AG20443 (cell line): ENCODE data around the gene OTUD5.
"Not testable (repeated sequence)": the region's sequence is repeated elsewhere in the genome, so short reads cannot be mapped to it uniquely, and the experiment has no call there.

Experiments used
- DNase-seq: peaks from one replicate; pipeline ENCODE4 v3.0.0; 2012; ENCODE audit warnings: low spot score, mixed read lengths

OTUD5 gene, protein sequence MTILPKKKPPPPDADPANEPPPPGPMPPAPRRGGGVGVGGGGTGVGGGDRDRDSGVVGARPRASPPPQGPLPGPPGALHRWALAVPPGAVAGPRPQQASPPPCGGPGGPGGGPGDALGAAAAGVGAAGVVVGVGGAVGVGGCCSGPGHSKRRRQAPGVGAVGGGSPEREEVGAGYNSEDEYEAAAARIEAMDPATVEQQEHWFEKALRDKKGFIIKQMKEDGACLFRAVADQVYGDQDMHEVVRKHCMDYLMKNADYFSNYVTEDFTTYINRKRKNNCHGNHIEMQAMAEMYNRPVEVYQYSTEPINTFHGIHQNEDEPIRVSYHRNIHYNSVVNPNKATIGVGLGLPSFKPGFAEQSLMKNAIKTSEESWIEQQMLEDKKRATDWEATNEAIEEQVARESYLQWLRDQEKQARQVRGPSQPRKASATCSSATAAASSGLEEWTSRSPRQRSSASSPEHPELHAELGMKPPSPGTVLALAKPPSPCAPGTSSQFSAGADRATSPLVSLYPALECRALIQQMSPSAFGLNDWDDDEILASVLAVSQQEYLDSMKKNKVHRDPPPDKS

DNA sequence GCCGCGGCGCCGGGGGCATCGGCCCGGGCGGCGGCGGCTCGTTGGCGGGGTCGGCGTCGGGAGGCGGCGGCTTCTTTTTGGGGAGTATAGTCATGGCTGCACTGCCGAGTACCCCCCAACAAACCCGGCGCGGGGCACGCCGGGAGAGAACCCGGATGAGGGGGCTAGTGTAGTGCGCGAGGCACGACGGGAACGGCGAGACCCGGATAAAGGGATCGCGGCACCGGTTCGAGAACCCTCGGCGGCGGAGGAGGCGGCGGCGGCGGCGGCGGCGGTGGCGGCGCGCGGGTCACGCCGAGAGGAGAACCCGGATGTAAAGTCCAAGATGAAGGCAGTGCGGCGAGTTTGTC, at the start of gene OTUD5:
Gene OTUD5 (minus strand): TSS at position 131 of the 350 bp plus-strand sequence. CDS start 37 bp downstream, at position 94.
- DNase-seq = peak; percentile 55

DNA sequence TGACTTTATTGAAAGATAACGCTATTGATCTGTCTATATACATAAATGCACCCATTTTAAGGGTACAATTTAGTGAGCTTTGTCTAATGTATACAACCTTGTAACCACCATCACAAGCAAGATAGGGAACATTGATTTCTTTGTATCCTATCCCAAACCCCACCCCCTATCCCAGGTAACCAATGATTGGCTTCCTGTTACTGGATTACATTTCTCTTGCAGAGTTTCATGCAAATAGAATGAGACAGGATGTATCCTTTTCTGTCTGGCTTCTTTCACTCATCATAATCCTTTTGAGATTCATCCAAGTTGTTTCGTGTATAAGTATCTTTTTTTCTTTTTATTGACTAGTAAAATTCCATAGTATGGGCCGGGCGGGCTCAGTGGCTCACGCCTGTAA, 46.3 kb upstream of the OTUD5 start:
- no peak for DNase-seq

DNA sequence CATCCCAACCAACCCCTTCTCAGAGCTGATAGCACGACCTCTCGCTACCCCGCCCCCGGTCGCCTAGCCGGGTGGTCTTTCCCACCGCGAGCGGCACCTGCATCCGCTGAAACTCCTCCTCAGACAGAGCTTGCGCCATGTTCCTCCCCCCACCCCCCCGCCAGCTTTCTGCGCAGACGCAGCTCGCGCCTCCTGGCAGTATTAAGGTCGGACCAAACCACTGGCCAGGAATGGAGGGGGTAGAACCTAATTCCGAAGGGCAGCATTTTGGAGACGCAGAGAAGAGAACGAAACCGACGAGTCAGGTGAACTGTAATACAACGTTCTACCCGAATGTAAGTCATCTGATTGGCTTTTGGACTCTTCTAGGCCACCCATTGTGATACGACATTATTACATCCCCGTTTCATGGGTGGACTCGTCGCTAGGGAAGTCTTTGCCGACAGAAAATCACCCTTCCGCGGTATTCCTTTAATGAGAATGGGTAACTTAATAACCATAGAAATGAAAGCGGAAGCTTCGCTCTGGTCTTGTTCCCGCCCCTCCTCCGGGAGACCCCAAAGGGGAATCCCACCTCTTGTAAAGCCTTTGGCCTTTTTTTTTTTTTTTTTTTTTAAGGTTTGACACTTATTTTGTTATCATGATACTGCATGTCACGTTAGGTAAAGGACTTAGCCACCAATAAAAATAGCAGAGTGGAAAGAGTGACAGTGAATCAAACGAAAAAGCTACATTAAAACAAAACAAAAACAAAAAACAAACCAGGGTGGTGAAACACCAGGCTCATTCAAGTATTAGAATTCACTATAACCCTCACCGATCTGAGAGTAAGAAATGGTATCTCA, 44.9 kb upstream of the OTUD5 start, which contains the start of gene GRIPAP1:
Gene GRIPAP1 (minus strand): TSS at position 174 of the 845 bp plus-strand sequence. CDS start 35 bp downstream, at position 139.
- peak; percentile 95 for DNase-seq

DNA sequence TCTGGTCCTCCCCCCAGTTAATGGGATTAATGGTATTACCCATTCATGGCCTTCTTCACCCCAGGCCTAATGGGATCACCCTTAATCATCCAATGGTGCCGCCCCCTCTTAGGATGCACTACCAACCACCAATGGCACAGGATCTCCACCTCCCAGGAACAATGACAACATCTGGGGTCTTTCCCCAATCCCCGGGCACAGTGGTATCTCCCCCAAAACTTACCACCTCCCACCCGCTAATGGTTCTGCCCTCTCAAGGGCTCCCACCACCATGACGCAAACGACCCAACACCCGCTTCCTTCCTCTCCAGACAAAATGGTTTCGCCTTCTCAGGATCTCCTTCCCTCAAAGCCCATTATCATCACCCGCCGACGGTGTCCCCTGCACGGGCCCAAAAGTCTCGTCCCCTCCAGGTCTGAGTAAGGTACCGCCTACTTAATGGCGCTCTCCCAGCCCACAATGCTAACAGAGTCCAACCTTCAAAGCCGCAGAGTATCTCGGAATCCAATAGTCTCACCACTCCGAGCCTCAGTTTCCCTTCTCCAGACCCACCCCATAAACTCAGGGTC, 44.2 kb upstream of the OTUD5 start:
- peak; percentile 19 for DNase-seq

DNA sequence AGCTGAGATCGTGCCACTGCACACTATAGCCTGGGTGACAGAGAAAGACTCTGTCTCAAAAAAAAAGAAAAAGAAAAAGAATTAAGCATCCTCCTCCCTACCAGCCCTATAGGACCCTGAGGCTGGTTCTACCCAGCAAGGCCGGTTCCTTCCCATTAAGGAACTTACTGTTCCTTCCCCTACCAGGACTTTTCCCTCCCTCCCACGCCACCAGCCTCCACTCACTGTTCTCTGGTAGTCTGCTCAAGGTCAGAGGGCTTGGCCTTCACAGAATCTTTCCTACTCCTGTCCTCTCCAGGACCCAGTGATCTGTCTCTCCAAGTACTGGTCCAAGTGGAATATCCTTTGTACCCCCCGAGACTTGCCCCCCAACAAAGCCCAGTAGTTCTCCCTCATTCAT, 43.2 kb upstream of the OTUD5 start:
- DNase-seq = no peak

DNA sequence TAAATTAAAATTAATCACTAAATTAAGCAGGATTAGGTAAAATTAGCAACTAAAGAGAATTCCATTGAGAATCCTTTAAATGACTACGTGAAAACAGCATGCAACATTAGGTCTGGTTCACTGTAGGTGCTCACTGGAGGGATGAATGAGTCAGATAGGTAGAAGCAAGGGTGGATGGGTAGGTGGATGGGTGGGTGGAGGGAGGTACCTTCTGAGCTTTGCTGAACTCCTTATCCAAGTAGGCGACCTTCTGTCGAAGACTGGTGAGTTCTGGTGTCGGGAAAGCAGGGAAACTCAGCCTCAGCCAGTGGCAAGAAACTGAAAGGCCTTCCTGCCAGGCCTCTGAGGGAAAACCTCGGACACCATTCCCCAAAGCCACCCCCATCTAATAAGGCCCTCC, 41.6 kb upstream of the OTUD5 start:
- no peak for DNase-seq

DNA sequence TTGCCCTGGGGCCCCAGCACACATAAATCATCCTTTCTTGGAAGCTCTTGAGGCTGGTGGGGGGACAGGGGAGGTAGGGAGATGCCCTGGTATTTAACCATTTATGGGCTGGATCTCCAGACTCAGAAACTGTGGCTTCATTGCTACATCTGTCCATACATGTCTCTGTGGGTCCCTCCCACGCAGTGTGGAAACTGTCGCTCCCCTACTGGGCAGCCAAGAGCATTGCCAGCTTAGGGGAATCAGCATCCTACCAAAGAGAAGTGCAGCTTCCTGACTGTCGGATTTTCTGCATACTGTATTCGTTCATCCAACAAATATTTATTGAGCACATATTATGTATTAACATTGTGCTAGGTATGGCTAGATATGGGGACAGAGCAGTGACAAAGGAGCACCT, 41.0 kb upstream of the OTUD5 start:
- no peak for DNase-seq

DNA sequence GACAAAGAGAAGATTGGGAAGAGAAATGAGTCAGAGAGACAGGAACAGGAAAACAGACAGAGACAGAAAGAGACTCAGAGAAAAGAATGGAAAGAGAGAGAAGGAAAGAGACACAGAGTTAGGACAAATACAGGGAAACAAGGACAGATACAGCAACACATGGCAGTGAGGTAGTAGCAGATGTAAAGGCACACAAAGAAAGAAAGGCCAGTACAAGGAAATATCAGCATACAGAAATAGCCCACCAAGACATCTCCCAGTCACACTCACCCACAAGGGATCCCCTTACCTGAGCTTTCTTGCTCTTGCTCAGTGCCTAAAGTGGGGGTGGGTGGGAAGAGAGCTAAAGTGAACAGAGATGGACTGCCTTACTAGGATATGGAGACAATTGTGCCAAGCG, 40.5 kb upstream of the OTUD5 start:
- no peak for DNase-seq

DNA sequence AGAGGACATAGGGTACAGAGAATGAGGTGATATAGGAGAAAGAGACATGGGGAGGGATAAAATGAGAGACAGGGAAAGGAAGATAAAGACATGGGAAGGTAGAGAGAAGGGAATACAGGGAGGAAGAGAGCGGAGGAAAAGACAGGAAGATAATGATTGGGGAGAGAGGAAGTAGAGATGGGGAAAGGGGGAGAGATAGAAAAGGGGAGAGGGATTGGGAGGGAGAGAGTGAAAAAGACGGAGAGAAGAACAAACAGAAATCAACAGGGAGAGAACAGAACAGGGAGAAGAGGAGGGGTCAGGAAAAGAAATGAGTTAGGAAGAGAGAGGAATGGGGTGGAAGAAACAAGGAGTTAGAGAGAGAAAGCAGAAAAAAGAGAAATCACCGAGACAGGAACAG, 40.0 kb upstream of the OTUD5 start:
- DNase-seq = no peak

DNA sequence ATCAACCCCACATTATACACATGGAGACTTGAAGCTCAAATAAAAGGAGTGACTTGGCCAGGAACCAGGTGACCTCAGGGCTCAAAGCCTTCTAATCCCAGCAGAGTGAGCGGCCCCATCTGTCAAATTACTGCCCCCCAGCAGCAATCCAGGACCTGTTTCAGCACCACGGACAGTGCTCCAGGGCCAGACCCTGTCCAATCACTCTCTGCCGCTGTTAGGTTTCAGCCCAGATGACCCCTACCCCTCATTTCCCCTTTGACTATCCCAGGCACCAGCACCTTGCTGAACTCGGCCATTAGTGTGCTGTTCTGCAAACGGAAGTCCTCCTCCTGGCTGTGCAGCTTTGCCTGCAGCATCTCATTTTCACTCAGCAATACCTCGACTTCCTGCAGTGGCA, 39.6 kb upstream of the OTUD5 start:
- no peak for DNase-seq

DNA sequence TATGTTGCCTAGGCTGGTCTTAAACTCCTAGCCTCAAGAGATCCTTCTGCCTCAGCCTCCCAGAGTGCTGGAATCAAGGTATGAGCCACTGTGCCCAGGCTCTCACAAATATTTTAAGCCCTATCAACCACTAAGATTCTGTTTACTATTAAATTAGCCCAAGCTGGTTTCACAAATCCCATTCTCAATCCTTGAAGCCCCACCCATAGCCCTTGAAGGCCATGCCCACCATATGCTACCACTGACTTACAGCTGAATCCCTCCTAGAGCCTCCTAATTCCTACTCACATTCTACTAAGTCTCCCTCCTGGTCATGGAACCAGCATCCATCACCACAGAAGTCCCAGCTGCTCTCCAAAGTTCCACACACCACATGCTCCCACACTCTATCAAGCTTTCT, 34.9 kb upstream of the OTUD5 start:
- no peak for DNase-seq

DNA sequence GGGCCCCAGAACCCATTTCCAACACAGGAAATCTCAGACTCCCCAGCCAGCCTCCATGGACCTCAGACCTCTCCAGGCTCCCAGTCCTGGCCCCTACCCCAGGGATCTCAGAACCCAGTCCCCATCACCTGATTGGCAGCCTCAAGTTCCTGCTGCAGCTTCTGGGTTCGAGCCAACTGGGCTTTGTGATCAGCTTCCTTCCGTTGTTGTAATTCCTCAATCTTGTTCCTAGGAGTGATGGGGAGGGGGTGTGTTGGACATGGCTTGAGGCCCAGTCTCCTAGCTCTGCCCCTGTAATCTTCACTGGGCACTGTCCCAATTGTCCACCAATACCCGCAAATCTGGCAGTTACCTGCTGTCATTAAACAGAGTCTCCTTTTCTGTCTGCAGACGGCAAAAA, 32.1 kb upstream of the OTUD5 start:
- DNase-seq = no peak

DNA sequence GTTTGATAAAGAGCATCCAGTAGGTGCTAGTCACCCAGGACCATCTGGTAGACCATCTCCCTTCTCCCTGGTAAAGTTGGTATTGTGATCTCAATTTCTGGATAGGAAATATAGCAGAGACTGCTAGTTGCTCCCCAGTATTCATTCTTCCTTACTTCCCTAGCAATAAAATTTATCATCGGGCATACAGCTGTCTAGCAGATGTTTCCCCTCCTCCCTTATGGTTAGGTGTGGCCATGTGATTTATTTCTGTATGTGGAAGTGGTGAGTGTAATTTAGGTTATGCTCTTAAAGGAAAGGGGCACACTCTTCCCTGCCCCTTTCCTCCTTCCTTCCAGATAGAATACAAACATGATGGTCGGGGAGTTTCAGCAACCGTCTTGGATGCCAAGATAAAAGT, 26.5 kb upstream of the OTUD5 start:
- no peak for DNase-seq

DNA sequence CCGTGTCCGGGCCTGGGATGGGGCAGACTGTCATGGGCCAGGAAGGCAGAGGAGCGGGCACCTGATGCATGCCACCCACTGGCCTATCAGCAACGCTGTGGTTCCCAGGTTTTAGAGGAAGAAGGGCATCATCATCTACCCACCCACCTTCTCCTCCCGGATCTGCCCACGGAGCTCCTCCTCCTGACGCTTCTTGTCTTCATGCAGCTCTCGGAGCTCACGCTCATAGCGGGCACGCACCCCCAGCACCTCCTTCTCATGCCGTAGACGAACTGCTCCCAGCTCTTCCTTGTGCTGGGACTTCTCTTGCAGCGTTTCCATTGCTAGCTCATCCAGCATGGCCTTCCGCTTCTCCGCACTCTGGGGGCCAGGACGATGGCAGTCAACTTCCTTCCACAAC, 25.7 kb upstream of the OTUD5 start:
- no peak for DNase-seq

DNA sequence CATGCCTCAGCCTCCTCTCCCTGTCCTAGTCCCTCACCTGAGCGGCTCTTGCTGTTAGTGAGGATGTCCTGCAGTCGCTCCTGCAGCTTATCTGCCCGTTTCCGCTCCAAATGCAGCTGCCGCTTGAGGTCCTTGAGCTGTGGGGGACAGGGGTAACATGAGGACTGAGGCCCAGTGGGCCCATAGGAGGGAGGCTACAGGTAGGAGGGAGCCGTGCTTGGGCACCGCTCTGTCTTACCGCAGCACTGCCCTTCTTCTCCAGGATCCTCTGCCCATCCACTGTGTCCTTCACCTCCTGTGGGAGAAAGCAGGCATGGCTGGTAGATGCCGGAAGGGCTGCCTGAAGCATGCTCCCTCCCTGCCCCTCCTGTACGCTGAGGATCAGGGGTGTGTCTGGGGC, 23.8 kb upstream of the OTUD5 start:
- no peak for DNase-seq

DNA sequence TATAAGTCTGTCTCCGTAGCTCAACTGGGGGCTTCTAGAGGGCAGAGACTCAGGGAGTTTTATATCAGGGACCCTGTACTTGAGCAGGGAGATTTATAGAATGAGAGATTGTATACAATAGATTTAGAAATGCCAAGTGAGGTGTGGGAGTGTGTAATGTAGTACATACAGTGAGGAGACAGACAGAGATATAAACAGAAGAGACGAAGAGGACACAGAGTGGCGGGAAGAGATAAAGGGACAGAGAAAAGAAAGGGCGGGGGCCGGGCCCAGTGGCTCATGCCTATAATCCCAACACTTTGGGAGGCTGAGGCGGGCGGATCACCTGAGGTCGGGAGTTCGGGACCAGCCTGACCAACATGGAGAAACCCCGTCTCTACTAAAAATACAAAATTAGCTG, 22.9 kb upstream of the OTUD5 start:
- not testable (repeated sequence) for DNase-seq

DNA sequence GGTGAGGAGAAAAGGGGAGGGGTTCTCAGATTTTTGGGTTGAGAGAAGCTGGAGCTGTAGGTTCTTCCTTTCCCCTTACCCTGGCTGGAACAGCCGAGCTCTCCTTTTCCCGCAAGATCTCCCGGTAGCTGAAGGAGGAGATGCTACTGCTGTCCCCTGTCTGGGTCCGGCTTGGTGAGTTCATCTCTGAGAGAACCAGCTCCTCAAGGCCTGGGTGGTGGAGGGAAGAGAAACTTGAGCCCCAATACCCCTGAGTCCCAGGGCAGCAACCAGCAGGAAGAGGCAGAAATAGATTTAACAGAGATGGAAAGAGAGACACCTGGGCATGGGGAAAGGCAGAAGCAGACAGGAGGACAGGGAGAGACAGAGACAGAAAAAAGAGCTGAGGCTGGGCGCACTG, 20.8 kb upstream of the OTUD5 start:
- no peak for DNase-seq

DNA sequence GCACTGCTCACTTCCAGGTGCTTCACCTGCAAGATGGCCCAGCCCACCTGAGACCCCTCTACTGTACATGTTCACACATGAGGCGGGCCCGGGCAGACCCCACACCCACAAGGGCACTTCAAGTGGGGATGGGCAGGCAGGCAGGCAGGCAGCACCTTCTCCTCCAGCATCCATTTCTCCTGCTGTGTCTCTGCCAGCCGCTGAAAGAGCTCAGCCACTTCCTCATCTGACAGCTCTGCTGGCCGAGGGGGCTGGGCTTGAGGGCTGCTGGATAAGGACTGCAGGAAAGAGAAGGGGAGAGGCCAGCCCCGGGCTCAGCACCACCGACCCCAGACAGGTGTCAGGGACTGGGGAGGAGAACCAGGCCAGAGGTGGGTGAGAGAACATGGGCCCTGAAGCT, 18.7 kb upstream of the OTUD5 start:
- DNase-seq = no peak

DNA sequence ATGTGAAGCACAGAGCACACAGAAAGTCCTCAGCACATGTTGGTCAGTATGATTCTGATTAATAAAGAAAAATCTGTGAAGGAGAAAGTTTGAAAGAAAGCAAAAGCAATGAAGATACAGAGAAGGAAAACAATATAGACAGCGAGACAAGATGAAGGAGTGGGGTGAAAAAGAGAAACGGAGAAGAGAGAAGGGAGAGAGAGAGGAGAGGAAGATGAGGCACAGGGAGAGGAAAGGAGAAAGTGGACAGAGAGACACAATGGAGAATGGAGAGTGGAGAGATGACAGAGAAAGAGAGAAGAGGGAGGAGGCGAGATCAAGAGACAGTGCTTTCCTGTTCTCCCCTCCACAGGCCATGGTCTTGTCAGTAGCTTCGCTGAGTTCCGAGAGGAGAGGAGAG, 18.1 kb upstream of the OTUD5 start:
- DNase-seq = no peak

DNA sequence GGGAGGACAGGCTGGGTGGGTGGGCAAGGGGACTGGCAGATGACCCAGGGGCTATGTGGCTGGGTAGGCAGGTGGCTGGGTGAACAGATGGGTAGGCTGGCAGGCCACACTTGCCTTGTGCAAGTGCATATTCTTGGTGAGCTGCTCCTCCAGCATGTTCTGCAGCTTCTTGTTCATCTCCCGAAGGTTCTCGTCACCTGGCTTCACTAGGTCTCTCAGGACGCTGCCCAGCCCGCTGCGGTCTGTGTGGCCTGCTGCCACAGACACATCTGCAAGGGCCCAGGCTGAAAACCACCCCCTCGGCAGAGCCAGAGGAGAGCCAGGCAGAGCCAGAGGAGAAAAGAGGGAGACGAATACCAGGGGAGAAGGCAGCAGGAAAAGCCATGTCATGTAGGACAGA, 17.6 kb upstream of the OTUD5 start:
- no peak for DNase-seq

DNA sequence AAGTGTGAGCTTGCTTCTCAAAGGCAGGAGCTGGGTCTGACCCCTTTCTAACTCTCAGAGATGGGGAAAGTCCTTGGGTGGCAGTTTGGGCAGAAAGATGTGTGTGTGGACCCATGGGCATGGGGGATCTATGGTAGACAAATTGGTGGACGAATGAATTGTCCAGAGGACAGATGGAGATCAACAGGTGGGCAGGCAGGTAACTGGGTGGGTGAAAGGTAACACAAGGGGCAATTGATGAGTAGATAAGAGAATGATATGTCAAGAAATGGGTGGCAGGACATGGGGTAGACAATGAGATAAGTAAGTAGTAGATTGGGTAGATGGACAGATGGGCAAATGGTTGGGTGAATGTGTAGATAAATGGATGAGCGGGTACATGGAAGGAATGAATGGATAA, 17.2 kb upstream of the OTUD5 start:
- DNase-seq = no peak

DNA sequence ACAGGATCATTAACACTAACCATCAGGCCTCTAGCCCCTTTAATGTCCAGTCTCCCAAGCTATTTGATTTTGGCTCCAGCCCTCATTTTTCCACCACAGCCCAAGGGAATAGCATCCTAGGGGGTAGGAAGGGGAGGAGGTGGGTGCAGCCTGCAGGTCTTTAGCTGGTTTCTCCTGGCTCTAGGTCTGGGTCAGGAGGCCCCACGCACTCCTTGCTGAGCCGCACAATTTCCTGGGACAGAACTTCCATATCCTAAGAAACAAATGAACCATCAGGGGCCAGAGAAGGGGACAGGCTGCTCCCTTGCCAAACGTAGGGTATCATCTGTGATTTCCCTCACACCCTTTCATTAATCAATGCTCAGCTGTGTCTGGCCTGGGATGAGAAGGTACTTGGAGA, 16.6 kb upstream of the OTUD5 start:
- DNase-seq = no peak
